HepG2 (cell line): ENCODE results near the gene CMTM1. TPM values are rescaled to one million over a fixed set of nuclear protein-coding genes. Genes with fewer than 3 reads are reported as not detected.

ENCODE experiments used
- CEBPZ ChIP-seq: IDR thresholded peaks from 2 replicates; pipeline ENCODE4 v1.6.1; 2012; ENCODE audit warnings: low read length, improper control_type of control experiment
- FOXC1 ChIP-seq: sonication (generic); formaldehyde crosslinking; IDR thresholded peaks from 2 replicates; pipeline ENCODE4 v1.8.0; 2022; ENCODE audit warnings: mild to moderate bottlenecking, missing genetic modification reagents, borderline replicate concordance
- FOXM1 ChIP-seq: sonication (generic); formaldehyde crosslinking; IDR thresholded peaks from 2 replicates; pipeline ENCODE4 v1.5.0; 2020; ENCODE audit warnings: missing genetic modification reagents
- FOXO1 ChIP-seq: sonication (generic); formaldehyde crosslinking; IDR thresholded peaks from 2 replicates; pipeline ENCODE4 v1.4.0; 2020; ENCODE audit warnings: missing genetic modification reagents
- GATAD2A ChIP-seq: IDR thresholded peaks from 2 replicates; pipeline ENCODE4 v1.6.1; 2016
- HNF4G ChIP-seq, 2 experiments: sonication (generic) in 1 of 2; formaldehyde crosslinking in 1 of 2; IDR thresholded peaks; 2 replicates each; pipeline versions ENCODE4 v1.4.0 to v1.6.1; 2011 to 2020; ENCODE audit warnings: borderline replicate concordance in 2 of 2, low read depth in 2 of 2, mild to moderate bottlenecking in 2 of 2, low read length in 1 of 2, missing genetic modification reagents in 1 of 2, moderate library complexity in 1 of 2
- NFRKB ChIP-seq: fragments of 450-650 bp; IDR thresholded peaks from 2 replicates; pipeline ENCODE4 v1.6.1; 2017
- SRSF1 ChIP-seq: fragments of 200-400 bp; formaldehyde crosslinking; optimal IDR thresholded peaks from 2 replicates; pipeline ENCODE3; 2017; ENCODE audit warnings: mild to moderate bottlenecking, low read depth, low read length, moderate library complexity
- ZNF20 ChIP-seq: sonication (generic); formaldehyde crosslinking; IDR thresholded peaks from 2 replicates; pipeline ENCODE4 v1.4.0; 2020; ENCODE audit warnings: mild to moderate bottlenecking, moderate library complexity, missing genetic modification reagents
- ZNF256 ChIP-seq: sonication (generic); formaldehyde crosslinking; conservative IDR thresholded peaks from 2 replicates; pipeline ENCODE4 v1.4.0; 2020; ENCODE audit warnings: missing genetic modification reagents
- ZNF431 ChIP-seq: sonication (generic); formaldehyde crosslinking; IDR thresholded peaks from 2 replicates; pipeline ENCODE4 v1.9.0; 2022; ENCODE audit warnings: missing genetic modification reagents, low read depth, mild to moderate bottlenecking, borderline replicate concordance
- ZNF530 ChIP-seq: sonication (generic); formaldehyde crosslinking; IDR thresholded peaks from 2 replicates; pipeline ENCODE4 v1.5.0; 2020; ENCODE audit warnings: low read depth, mild to moderate bottlenecking, missing genetic modification reagents
- ZNF777 ChIP-seq: sonication (generic); formaldehyde crosslinking; IDR thresholded peaks from 2 replicates; pipeline ENCODE4 v1.4.0; 2020; ENCODE audit warnings: missing genetic modification reagents
- polyA plus RNA-seq, 8 experiments: library from polyadenylated mRNA; depleted of rRNA in 3 of 8; stranded (reverse) in 7 of 8; unstranded in 1 of 8; fragments of >200 nt; fragmentation: Illumina TruSeq in 4 of 8; extraction: Trizol in 4 of 8; gene quantifications; 2 replicates each; pipeline versions ENCODE4 v1.2.1 to v1.2.3, GENCODE V29; 2011 to 2016; ENCODE audit warnings: low read depth in 4 of 8, missing spikeins in 1 of 8, mixed read lengths in 1 of 8; ENCODE audit not compliant: insufficient read depth in 1 of 8
- total RNA-seq, 5 experiments: library from RNA; depleted of rRNA; stranded (reverse); fragments of >200 nt; fragmentation: Illumina TruSeq; extraction: Trizol; gene quantifications; 2 replicates each; pipeline ENCODE4 v1.2.3, GENCODE V29; 2016; ENCODE audit warnings: low read depth in 1 of 5
- TF ChIP-seq, protein P1 (sequence below): sonication (generic); formaldehyde crosslinking; conservative IDR thresholded peaks from 2 replicates; pipeline ENCODE4 v1.4.0; 2020; ENCODE audit warnings: missing genetic modification reagents
- TF ChIP-seq, protein P2 (sequence below): sonication (generic); formaldehyde crosslinking; IDR thresholded peaks from 2 replicates; pipeline ENCODE4 v1.5.0; 2020; ENCODE audit warnings: mild to moderate bottlenecking, missing genetic modification reagents
- TF ChIP-seq, protein P3 (sequence below): IDR thresholded peaks from 2 replicates; pipeline ENCODE4 v1.6.1; 2016; ENCODE audit warnings: mild to moderate bottlenecking, missing biosample characterization, missing genetic modification reagents
- TF ChIP-seq, protein P4 (sequence below): sonication (generic); formaldehyde crosslinking; IDR thresholded peaks from 2 replicates; pipeline ENCODE4 v1.8.0; 2022; ENCODE audit warnings: mild to moderate bottlenecking, missing genetic modification reagents; ENCODE audit not compliant: insufficient replicate concordance
- TF ChIP-seq, protein P5 (sequence below): sonication (generic); formaldehyde crosslinking; IDR thresholded peaks from 2 replicates; pipeline ENCODE4 v1.8.0; 2022; ENCODE audit warnings: mild to moderate bottlenecking, missing genetic modification reagents, moderate library complexity

The CMTM1 gene
- total and polyA plus RNA-seq, 2 of the 13 experiments (the other 11 are each of a cell fraction or from before 2014, with no cell fraction given): 1.7 to 2.9 TPM

DNA sequence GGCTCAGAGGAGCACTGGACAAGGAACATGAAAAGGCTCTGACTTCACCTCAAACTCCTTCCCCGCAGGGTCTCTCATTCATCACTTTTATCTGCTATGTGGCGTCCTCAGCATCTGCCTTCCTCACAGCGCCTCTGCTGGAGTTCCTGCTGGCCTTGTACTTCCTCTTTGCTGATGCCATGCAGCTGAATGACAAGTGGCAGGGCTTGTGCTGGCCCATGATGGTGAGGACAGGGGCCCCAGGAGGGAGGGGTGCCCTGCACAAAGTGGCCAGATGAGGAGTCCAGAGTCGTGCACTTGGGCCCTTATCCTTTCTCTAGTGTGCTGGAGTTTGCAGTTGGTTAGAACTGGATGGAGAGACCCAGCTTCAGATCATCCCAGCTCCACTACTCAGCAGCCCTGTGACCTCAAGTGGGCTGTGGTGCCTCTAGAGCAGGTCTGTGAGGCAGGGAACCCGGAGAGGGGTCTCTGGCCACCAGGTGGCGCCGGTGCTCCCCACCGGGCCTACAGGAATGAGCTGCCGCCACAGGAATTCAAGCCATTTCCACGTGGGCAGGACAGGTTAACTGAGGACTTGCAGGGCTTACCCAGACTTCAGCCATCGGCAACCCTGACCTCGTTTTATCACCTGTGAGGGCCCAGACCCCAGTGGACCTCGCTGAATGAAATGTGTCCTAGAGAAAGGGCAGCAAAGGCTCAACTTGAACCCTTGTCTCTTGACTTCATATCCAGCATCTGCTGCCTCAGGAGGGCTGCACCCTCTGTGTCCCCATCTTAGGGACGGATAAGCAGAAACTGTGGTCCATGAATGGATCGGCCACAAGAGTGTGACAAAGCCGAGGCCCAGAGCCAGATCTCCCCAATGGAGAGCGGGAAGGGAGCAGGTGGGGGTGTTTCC, 42.3 kb downstream of the CMTM1 start (continued):
- TF ChIP-seq, protein P1, sequence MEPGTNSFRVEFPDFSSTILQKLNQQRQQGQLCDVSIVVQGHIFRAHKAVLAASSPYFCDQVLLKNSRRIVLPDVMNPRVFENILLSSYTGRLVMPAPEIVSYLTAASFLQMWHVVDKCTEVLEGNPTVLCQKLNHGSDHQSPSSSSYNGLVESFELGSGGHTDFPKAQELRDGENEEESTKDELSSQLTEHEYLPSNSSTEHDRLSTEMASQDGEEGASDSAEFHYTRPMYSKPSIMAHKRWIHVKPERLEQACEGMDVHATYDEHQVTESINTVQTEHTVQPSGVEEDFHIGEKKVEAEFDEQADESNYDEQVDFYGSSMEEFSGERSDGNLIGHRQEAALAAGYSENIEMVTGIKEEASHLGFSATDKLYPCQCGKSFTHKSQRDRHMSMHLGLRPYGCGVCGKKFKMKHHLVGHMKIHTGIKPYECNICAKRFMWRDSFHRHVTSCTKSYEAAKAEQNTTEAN: peak; percentile 92
- TF ChIP-seq ZNF777 (CRISPR knock-in tag) (peak; percentile 35; the same call in 1 of the 2 replicates), ZNF20 (CRISPR knock-in tag) (no peak), FOXM1 (CRISPR knock-in tag) (no peak), FOXO1 (CRISPR knock-in tag) (peak; percentile 77), SRSF1 (no peak), HNF4G (IDR thresholded peaks at IDR 0.05; ENCODE audit: borderline replicate concordance, low read depth, low read length) (no peak), HNF4G (CRISPR knock-in tag; IDR thresholded peaks at IDR 0.05; ENCODE audit: borderline replicate concordance, low read depth) (no peak), ZNF431 (peak; percentile 69; the same call in 1 of the 2 replicates), FOXC1 (no peak; the same call in none of the 2 replicates), ZNF256 (CRISPR knock-in tag) (no peak), ZNF530 (CRISPR knock-in tag) (no peak), CEBPZ (no peak), NFRKB (no peak), GATAD2A (peak; percentile 76)
- TF ChIP-seq, protein P2, sequence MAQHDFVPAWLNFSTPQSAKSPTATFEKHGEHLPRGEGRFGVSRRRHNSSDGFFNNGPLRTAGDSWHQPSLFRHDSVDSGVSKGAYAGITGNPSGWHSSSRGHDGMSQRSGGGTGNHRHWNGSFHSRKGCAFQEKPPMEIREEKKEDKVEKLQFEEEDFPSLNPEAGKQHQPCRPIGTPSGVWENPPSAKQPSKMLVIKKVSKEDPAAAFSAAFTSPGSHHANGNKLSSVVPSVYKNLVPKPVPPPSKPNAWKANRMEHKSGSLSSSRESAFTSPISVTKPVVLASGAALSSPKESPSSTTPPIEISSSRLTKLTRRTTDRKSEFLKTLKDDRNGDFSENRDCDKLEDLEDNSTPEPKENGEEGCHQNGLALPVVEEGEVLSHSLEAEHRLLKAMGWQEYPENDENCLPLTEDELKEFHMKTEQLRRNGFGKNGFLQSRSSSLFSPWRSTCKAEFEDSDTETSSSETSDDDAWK: no peak
- TF ChIP-seq, protein P3, sequence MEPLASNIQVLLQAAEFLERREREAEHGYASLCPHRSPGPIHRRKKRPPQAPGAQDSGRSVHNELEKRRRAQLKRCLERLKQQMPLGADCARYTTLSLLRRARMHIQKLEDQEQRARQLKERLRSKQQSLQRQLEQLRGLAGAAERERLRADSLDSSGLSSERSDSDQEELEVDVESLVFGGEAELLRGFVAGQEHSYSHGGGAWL (CRISPR knock-in tag): peak; percentile 70; the same call in 1 of the 2 replicates
- TF ChIP-seq, protein P4, sequence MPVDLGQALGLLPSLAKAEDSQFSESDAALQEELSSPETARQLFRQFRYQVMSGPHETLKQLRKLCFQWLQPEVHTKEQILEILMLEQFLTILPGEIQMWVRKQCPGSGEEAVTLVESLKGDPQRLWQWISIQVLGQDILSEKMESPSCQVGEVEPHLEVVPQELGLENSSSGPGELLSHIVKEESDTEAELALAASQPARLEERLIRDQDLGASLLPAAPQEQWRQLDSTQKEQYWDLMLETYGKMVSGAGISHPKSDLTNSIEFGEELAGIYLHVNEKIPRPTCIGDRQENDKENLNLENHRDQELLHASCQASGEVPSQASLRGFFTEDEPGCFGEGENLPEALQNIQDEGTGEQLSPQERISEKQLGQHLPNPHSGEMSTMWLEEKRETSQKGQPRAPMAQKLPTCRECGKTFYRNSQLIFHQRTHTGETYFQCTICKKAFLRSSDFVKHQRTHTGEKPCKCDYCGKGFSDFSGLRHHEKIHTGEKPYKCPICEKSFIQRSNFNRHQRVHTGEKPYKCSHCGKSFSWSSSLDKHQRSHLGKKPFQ (CRISPR knock-in tag): no peak
- TF ChIP-seq, protein P5, sequence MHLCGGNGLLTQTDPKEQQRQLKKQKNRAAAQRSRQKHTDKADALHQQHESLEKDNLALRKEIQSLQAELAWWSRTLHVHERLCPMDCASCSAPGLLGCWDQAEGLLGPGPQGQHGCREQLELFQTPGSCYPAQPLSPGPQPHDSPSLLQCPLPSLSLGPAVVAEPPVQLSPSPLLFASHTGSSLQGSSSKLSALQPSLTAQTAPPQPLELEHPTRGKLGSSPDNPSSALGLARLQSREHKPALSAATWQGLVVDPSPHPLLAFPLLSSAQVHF: no peak
